Gastrocnemius medialis (tissue), 4 donors: ENCODE results near the gene PDXK. TPM values are rescaled to one million over a fixed set of nuclear protein-coding genes. Genes with fewer than 3 reads are reported as not detected.

ENCODE experiments used
- ATAC-seq, 2 donors: fragments of 150-250 bp; one replicate each; pipeline ENCODE4 v1.9.1; 2016
- DNase-seq, 2 donors: peaks; one replicate each; pipeline ENCODE4 v3.0.0-alpha.2; 2019
- H3K27ac ChIP-seq, 4 donors: fragments of 200-600 bp; sonication (generic); 1 replicate in 1 of 4; 2 replicates in 3 of 4; pipeline ENCODE4 v1.5.1; 2016 to 2018; ENCODE audit warnings: mild to moderate bottlenecking in 2 of 4, moderate library complexity in 1 of 4
- H3K27me3 ChIP-seq, 3 donors: fragments of 200-600 bp; sonication (generic) in 2 of 3; 1 replicate in 1 of 3; 2 replicates in 2 of 3; pipeline versions ENCODE4 v1.5.1 to v1.6.0; 2016 to 2019; ENCODE audit warnings: mild to moderate bottlenecking in 1 of 3, moderate library complexity in 1 of 3
- H3K36me3 ChIP-seq, 2 donors: fragments of 200-600 bp; sonication (generic) in 1 of 2; one replicate each; pipeline ENCODE4 v1.5.1; 2017 to 2018
- H3K4me1 ChIP-seq, 2 donors: fragments of 200-600 bp; sonication (generic) in 1 of 2; one replicate each; pipeline ENCODE4 v1.5.1; 2016 to 2017; ENCODE audit warnings: mild to moderate bottlenecking in 2 of 2
- H3K4me3 ChIP-seq, 4 donors: fragments of 200-600 bp; sonication (generic) in 3 of 4; 1 replicate in 1 of 4; 2 replicates in 3 of 4; pipeline ENCODE4 v1.5.1; 2016 to 2019; ENCODE audit warnings: mild to moderate bottlenecking in 2 of 4
- H3K9me3 ChIP-seq, 3 donors: fragments of 200-600 bp; sonication (generic) in 2 of 3; 1 replicate in 1 of 3; 2 replicates in 2 of 3; pipeline ENCODE4 v1.5.1; 2016 to 2019
- CTCF ChIP-seq, 5 experiments: fragments of 450-650 bp in 3 of 5; fragments of 200-600 bp in 2 of 5; sonication (generic) in 2 of 5; IDR thresholded peaks in 4 of 5; conservative IDR thresholded peaks in 1 of 5; 1 replicate in 4 of 5; 2 replicates in 1 of 5; pipeline ENCODE4 v1.5.1; 2016 to 2019; ENCODE audit warnings: antibody characterized with exemption in 5 of 5, mild to moderate bottlenecking in 3 of 5, moderate library complexity in 3 of 5
- POLR2A ChIP-seq, 2 donors: fragments of 450-650 bp; IDR thresholded peaks; one replicate each; pipeline ENCODE4 v1.6.1; 2017; ENCODE audit warnings: antibody characterized with exemption in 2 of 2, mild to moderate bottlenecking in 2 of 2, moderate library complexity in 2 of 2
- in situ Hi-C, 4 donors: fragments of 200-750 bp; cut with MboI; loops; one replicate each; pipeline versions ENCODE4 v1.15.0 to v1.8.0; 2017; ENCODE audit warnings: low sequenced_read_pairs in 4 of 4
- intact Hi-C: fragments of 100-400 bp; cut with DNase I; formaldehyde crosslinking; loops from one replicate; pipeline ENCODE4 v1.15.1; 2023; ENCODE audit warnings: low total_unique reads
- total RNA-seq, 4 donors: library from RNA; depleted of rRNA; stranded (reverse); fragments of >200 nt; gene quantifications; one replicate each; pipeline versions ENCODE4 v1.1.0 to v1.2.3, GENCODE V29; 2016

The PDXK gene
- total RNA-seq, 4 donors from 2014 or later: 12.4 to 39.2 (median 21.9) TPM

DNA sequence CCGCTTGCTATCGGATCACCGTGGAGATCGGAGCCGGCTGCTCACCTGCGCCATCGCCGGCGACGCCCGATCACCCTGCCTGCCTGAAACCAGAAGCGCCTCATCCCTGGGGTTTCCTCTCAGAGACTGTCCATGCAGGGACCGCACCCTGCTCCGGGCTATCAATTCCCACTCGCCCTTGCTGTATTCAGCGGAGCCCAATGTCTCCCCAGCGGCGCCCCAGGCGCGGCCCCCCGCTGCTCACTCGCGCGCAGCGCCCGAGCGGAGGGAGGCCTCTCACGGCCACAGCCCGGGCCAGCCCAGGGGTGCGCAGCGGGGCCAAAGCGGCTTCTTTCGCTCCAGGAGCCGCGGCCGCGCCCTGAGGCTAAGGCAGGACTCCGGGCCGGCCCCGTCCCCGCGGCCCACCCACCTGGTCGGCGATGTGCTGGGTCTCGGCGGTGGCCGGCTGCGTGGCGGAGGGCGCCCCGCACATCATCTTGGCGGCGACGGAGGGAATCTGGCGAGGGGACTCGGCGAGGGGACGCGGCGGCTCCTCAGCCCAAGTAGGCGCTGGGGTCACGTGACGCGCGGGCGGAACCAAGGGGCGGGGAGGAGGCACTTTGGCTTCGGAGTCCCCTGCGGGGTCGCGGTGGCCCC, 57.0 kb downstream of the PDXK start, which contains the start of gene CSTB:
Gene CSTB (minus strand): TSS at position 514 of the 636 bp plus-strand sequence. CDS start 39 bp downstream, at position 475.
- ATAC-seq (peak; percentile 91), DNase-seq (peak; percentile 69 to 71)
- in situ Hi-C loops (loop anchor here in 1 of 4 donors (10.0 kb wide), 1 partner anchor 51 kb away; no protein-coding TSS in a partner anchor), intact Hi-C loops (loop anchor here (5.0 kb wide), 1 partner anchor 804 kb away; the partner anchor contains the start of gene PKNOX1)
- TF ChIP-seq CTCF (IDR thresholded peaks at IDR 0.05 in 4 of 5, conservative IDR thresholded peaks at IDR 0.05 in 1 of 5): no peak
- TF ChIP-seq POLR2A (IDR thresholded peaks at IDR 0.05): peak; percentile 61 to 70
- Histone ChIP-seq H3K4me3 (peak within 1 kb of the TSS; percentile 76 to 99 (median 91)), H3K27me3 (no peaks in the 10 kb centered on the region), H3K9me3 (no peaks in the 10 kb centered on the region), H3K36me3 (peaks cover 0 to 24% of the 10 kb centered on the region in 2 donors), H3K27ac (peak within 1 kb of the TSS; percentile 75 to 94 (median 86)), H3K4me1 (peaks cover 14 to 15% of the 10 kb centered on the region in 2 donors)

DNA sequence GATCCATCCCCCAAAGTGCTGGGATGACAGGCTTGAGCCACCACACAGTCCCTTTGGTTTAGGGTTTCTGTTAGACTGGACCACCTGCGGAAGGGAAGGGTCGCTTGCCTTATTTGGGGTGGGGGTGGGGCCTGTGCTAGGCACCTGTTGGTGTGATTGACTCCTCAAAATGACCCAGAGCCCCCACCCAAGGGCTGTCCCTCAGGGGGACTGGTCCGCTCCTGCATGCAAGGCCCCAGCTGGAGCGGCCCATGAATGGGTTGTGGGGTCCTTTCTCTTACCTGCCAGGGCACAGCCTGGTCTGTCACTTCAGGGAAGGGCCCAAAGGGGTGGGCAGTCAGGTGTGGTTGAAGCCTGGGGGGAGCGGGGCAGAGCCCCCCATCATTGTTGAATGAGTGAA, 59.0 kb downstream of the PDXK start:
- Histone ChIP-seq H3K27ac (no peak overlapping the region), H3K9me3 (no peaks in the 10 kb centered on the region), H3K4me1 (peaks cover 14 to 15% of the 10 kb centered on the region in 2 donors), H3K4me3 (no peak overlapping the region), H3K36me3 (peaks cover 0 to 19% of the 10 kb centered on the region in 2 donors), H3K27me3 (no peaks in the 10 kb centered on the region)
- DNase-seq (no peak), ATAC-seq (no peak)
- intact Hi-C loops (loop anchor here (5.0 kb wide), 1 partner anchor 806 kb away; the partner anchor contains the start of gene PKNOX1), in situ Hi-C loops (loop anchor here in 1 of 4 donors (10.0 kb wide), 1 partner anchor 53 kb away; no protein-coding TSS in a partner anchor)
- TF ChIP-seq POLR2A (IDR thresholded peaks at IDR 0.05): no peak
- no peak for TF ChIP-seq CTCF (IDR thresholded peaks at IDR 0.05 in 4 of 5, conservative IDR thresholded peaks at IDR 0.05 in 1 of 5)

DNA sequence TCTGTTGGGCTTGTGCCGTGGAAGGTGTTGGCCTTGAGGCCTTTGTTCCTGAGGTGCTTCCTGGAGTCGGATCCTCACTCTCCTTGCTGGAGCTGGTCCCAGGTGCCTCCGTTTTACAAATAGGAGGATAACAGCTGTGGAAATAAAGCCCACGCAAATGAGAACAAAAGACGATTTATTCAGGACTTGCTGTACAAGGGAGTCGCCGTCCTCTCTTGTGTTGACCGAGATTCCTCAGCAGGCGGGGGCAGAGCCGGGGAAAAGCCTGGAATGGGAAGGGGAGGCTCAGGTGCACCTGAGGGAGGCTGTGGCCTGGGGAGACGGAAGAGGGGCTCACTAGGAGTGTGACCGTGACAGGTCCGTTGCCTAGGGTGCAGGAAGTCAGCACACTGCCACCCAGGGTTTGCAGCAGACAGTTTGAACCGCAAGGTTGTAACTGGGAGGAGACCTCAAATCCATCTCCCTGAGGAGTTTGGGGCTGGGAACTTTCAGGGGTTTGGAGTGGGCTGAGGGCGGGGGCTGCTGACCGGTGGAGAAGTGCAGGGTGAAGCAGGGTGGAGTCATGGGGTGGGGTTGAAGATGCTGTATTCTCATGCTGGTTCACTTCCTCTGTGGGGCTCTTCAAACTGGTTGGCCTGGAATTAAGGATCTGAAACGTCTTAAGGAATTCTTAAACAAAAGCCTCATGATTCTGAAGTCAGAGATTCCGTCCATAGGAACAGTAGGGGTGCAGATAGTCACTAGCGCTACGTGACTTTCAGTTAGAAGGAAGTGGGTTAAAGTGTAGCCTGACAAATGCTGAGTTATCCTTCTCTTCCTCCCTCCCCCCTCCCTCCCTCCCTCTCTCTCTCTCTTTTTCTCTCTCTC, 59.8 kb downstream of the PDXK start:
- intact Hi-C loops: loop anchor here (5.0 kb wide), 1 partner anchor 806 kb away; the partner anchor contains the start of gene PKNOX1

More for the DNA sequence above, 59.8 kb downstream of the PDXK start:
- Histone ChIP-seq H3K4me1 (peaks cover 14 to 15% of the 10 kb centered on the region in 2 donors), H3K27me3 (no peaks in the 10 kb centered on the region), H3K36me3 (peaks cover 0 to 12% of the 10 kb centered on the region in 2 donors), H3K27ac (no peak overlapping the region), H3K9me3 (no peaks in the 10 kb centered on the region), H3K4me3 (no peak overlapping the region)
- in situ Hi-C loops: loop anchor here in 1 of 4 donors (10.0 kb wide), 1 partner anchor 54 kb away; no protein-coding TSS in a partner anchor
- ATAC-seq: no peak
- DNase-seq: no peak
- TF ChIP-seq CTCF (IDR thresholded peaks at IDR 0.05 in 4 of 5, conservative IDR thresholded peaks at IDR 0.05 in 1 of 5) (no peak), POLR2A (IDR thresholded peaks at IDR 0.05) (no peak)
